ENCODE measurements around the gene FRMD4A. TPM values are rescaled to one million over a fixed set of nuclear protein-coding genes. Genes with fewer than 3 reads are reported as not detected.

The FRMD4A gene
- polyA plus RNA-seq, 1 donor (not counting 4 experiments of a cell fraction or from before 2014, with no cell fraction given), result 12.9 TPM

- no peaks in the 10 kb centered on the region for H3K36me3 ChIP-seq (ENCODE audit: control insufficient read depth in 2 of 2, extremely low read depth in 1 of 2, insufficient read depth in 2 of 2, low read length in 2 of 2)
- peaks cover 10% of the 10 kb centered on the region for H3K4me1 ChIP-seq (ENCODE audit: control insufficient read depth, extremely low read depth, insufficient read depth, low read length)
- H2AFZ ChIP-seq (ENCODE audit: control insufficient read depth, low read length), result no peak overlapping the region
- TF ChIP-seq EZH2 (IDR thresholded peaks at IDR 0.05; ENCODE audit: low read length) (no peak), CTCF (optimal IDR thresholded peaks at IDR 0.05 in 1 of 3, IDR thresholded peaks at IDR 0.05 in 1 of 3, conservative IDR thresholded peaks at IDR 0.05 in 1 of 3; ENCODE audit: extremely low read depth in 1 of 3, insufficient read depth in 2 of 3, low read length in 3 of 3) (no peak)
- no peak for FAIRE-seq
- H3K9me1 ChIP-seq (ENCODE audit: control insufficient read depth, extremely low read depth, insufficient read depth, low read length), result no peaks in the 10 kb centered on the region
- H3K4me2 ChIP-seq (ENCODE audit: control insufficient read depth, extremely low read depth, insufficient read depth, low read depth, low read length), result no peak overlapping the region
- no peak overlapping the region for H3K9ac ChIP-seq (ENCODE audit: control insufficient read depth, extremely low read depth, insufficient read depth, low read length)
- dilution Hi-C loops (cut with MboI; ENCODE audit: extremely low pct_ligation_motif_present, low sequenced_read_pairs), result no loop called here
- no peak overlapping the region for H3K4me3 ChIP-seq (ENCODE audit: control insufficient read depth in 2 of 3, extremely low read depth in 1 of 3, insufficient read depth in 2 of 3, low read depth in 1 of 3, low read length in 3 of 3)
- H3K9me3 ChIP-seq (ENCODE audit: control insufficient read depth, low read depth, low read length), result peaks cover 3% of the 10 kb centered on the region
- DNase-seq (ENCODE audit: low read depth, low spot score), result no peak
- H4K20me1 ChIP-seq (ENCODE audit: control insufficient read depth, extremely low read depth, insufficient read depth, low read length), result no peaks in the 10 kb centered on the region
- H3K27ac ChIP-seq (ENCODE audit: control insufficient read depth, insufficient read depth, low read length), result no peak overlapping the region
- H3K27me3 ChIP-seq (ENCODE audit: control insufficient read depth, extremely low read depth, insufficient read depth, low read length), result no peaks in the 10 kb centered on the region
- no peaks in the 10 kb centered on the region for H3K79me2 ChIP-seq (ENCODE audit: control insufficient read depth, insufficient read depth, low read length)
Observed at GRCh38 chr10:13813550-13813949, 517.2 kb downstream of the FRMD4A start.

DNA sequence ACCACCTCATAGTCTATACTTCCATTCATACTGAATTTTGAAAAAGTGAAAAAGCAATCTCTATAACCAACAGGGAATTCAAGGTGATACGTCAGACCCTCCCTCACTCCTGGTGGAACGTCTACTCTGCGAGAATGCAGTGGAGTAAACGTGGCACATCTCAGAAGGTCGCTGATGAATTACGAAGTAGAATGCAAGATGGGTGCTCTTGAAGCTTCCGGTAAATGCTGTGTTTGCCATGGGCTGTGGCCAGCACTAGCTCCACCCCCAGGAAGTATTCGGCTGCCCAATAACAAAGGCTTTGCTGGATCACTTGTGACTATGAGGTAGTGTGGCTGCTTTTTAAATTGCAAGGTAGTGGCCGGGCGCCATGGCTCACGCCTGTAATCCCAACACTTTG lies 517.9 kb downstream of the FRMD4A start:
- Histone ChIP-seq H3K36me3 (ENCODE audit: control insufficient read depth in 2 of 2, extremely low read depth in 1 of 2, insufficient read depth in 2 of 2, low read length in 2 of 2) (no peaks in the 10 kb centered on the region), H3K9me3 (ENCODE audit: control insufficient read depth, low read depth, low read length) (peaks cover 3% of the 10 kb centered on the region), H3K4me1 (ENCODE audit: control insufficient read depth, extremely low read depth, insufficient read depth, low read length) (peaks cover 10% of the 10 kb centered on the region), H2AFZ (ENCODE audit: control insufficient read depth, low read length) (no peak overlapping the region), H4K20me1 (ENCODE audit: control insufficient read depth, extremely low read depth, insufficient read depth, low read length) (no peaks in the 10 kb centered on the region), H3K27me3 (ENCODE audit: control insufficient read depth, extremely low read depth, insufficient read depth, low read length) (no peaks in the 10 kb centered on the region), H3K9me1 (ENCODE audit: control insufficient read depth, extremely low read depth, insufficient read depth, low read length) (no peaks in the 10 kb centered on the region), H3K79me2 (ENCODE audit: control insufficient read depth, insufficient read depth, low read length) (no peaks in the 10 kb centered on the region), H3K4me3 (ENCODE audit: control insufficient read depth in 2 of 3, extremely low read depth in 1 of 3, insufficient read depth in 2 of 3, low read depth in 1 of 3, low read length in 3 of 3) (no peak overlapping the region), H3K9ac (ENCODE audit: control insufficient read depth, extremely low read depth, insufficient read depth, low read length) (no peak overlapping the region), H3K27ac (ENCODE audit: control insufficient read depth, insufficient read depth, low read length) (no peak overlapping the region), H3K4me2 (ENCODE audit: control insufficient read depth, extremely low read depth, insufficient read depth, low read depth, low read length) (no peak overlapping the region)
- dilution Hi-C loops (cut with MboI; ENCODE audit: extremely low pct_ligation_motif_present, low sequenced_read_pairs), result no loop called here
- no peak for DNase-seq (ENCODE audit: low read depth, low spot score)
- TF ChIP-seq CTCF (optimal IDR thresholded peaks at IDR 0.05 in 1 of 3, IDR thresholded peaks at IDR 0.05 in 1 of 3, conservative IDR thresholded peaks at IDR 0.05 in 1 of 3; ENCODE audit: extremely low read depth in 1 of 3, insufficient read depth in 2 of 3, low read length in 3 of 3) (no peak), EZH2 (IDR thresholded peaks at IDR 0.05; ENCODE audit: low read length) (no peak)
- FAIRE-seq, result no peak
